ENCODE results near the gene DUOX1. TPM values are rescaled to one million over a fixed set of nuclear protein-coding genes. Genes with fewer than 3 reads are reported as not detected.

The DUOX1 gene
- total RNA-seq, 3 donors from 2014 or later: 0.80 to 7.2 (median 1.6) TPM

GRCh38 chr15:45165536-45165935 lies 35.7 kb downstream of the DUOX1 start:
- Histone ChIP-seq H3K36me3 (no peaks in the 10 kb centered on the region), H3K27me3 (no peaks in the 10 kb centered on the region), H3K9me3 (no peaks in the 10 kb centered on the region), H3K4me3 (no peak overlapping the region), H3K4me1 (no peaks in the 10 kb centered on the region), H3K27ac (peak overlapping the region in 1 of 2 donors; percentile 99)
- TF ChIP-seq POLR2AphosphoS5 (IDR thresholded peaks at IDR 0.05): no peak
- TF ChIP-seq, protein P1, sequence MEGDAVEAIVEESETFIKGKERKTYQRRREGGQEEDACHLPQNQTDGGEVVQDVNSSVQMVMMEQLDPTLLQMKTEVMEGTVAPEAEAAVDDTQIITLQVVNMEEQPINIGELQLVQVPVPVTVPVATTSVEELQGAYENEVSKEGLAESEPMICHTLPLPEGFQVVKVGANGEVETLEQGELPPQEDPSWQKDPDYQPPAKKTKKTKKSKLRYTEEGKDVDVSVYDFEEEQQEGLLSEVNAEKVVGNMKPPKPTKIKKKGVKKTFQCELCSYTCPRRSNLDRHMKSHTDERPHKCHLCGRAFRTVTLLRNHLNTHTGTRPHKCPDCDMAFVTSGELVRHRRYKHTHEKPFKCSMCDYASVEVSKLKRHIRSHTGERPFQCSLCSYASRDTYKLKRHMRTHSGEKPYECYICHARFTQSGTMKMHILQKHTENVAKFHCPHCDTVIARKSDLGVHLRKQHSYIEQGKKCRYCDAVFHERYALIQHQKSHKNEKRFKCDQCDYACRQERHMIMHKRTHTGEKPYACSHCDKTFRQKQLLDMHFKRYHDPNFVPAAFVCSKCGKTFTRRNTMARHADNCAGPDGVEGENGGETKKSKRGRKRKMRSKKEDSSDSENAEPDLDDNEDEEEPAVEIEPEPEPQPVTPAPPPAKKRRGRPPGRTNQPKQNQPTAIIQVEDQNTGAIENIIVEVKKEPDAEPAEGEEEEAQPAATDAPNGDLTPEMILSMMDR (IDR thresholded peaks at IDR 0.05): no peak
- TF ChIP-seq POLR2A (IDR thresholded peaks at IDR 0.05): no peak
- intact Hi-C loops (cut with DNase I; ENCODE audit: low total_unique reads): no loop called here
- DNase-seq (ENCODE audit: low spot score in 2 of 2): no peak

GRCh38 chr15:45166834-45167630 lies 37.2 kb downstream of the DUOX1 start:
- Histone ChIP-seq H3K27me3 (no peaks in the 10 kb centered on the region), H3K9me3 (no peaks in the 10 kb centered on the region), H3K4me1 (no peaks in the 10 kb centered on the region), H3K4me3 (peak overlapping the region; percentile 55 to 92 (median 77)), H3K36me3 (no peaks in the 10 kb centered on the region), H3K27ac (peak overlapping the region; percentile 97 to 99)
- peak; percentile 77 to 83 for DNase-seq (ENCODE audit: low spot score in 2 of 2)
- intact Hi-C loops (cut with DNase I; ENCODE audit: low total_unique reads): no loop called here
- TF ChIP-seq POLR2A (IDR thresholded peaks at IDR 0.05) (peak; percentile 43), POLR2AphosphoS5 (IDR thresholded peaks at IDR 0.05) (no peak)
- TF ChIP-seq, protein P1 (IDR thresholded peaks at IDR 0.05): peak; percentile 64 to 78 (median 65)

DNA sequence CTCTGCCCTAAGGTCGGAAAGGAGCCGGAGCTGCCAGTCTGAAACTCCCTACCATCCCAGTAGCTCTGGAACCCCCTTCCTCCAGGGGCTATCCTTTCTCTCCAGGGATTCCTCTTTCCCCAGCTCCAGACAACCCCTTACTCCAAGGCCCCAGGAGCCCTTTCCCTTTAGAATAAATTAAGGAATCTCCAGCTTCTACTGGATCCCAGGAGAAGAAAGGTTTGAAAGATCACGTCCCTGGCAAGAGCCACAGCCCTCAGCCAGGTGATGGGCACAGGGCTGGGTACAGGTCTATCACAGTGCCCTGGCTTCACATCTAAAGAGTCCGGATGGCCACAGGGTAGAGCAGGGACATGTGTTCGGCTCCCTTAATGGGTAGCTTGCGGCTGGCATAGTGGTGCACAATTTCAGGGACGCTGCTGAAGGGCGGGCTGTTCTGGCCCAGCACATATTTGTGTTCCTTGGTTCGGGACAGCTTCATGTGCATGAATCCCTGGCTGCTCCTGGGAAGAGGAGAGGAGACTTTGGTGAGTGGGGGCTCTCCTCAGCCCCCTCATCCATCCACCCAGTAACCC lies 37.9 kb downstream of the DUOX1 start:
- no peaks in the 10 kb centered on the region for H3K27me3 ChIP-seq
- TF ChIP-seq POLR2AphosphoS5 (IDR thresholded peaks at IDR 0.05) (no peak), POLR2A (IDR thresholded peaks at IDR 0.05) (no peak)
- TF ChIP-seq, protein P1 (IDR thresholded peaks at IDR 0.05): no peak
- H3K9me3 ChIP-seq: no peaks in the 10 kb centered on the region
- no peaks in the 10 kb centered on the region for H3K36me3 ChIP-seq
- H3K27ac ChIP-seq: peak overlapping the region; percentile 97 to 99
- peak overlapping the region; percentile 55 to 92 (median 77) for H3K4me3 ChIP-seq
- DNase-seq (ENCODE audit: low spot score in 2 of 2): no peak
- intact Hi-C loops (cut with DNase I; ENCODE audit: low total_unique reads): no loop called here
- no peaks in the 10 kb centered on the region for H3K4me1 ChIP-seq

DNA sequence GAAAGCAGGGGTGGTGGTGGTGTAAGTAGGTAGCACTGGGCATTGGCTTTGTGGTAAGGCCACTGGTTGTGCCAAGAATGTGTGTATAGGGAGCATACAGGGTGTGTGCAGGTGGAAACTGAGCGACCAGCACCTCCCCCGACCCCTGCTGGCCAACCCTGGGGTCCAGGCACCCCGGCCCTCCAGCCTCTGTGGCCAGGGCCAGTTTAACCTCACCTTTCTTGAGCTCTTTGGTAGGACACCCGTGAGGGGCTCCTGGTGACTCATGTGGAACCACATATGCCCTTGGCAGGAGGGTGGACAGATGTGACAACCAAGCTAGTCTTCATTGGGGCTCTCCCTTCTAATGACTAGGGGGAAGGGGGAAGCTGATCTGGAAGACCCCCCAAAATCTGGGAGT lies 38.5 kb downstream of the DUOX1 start:
- Histone ChIP-seq H3K27me3 (no peaks in the 10 kb centered on the region), H3K9me3 (no peaks in the 10 kb centered on the region), H3K36me3 (no peaks in the 10 kb centered on the region), H3K4me3 (no peak overlapping the region), H3K4me1 (no peaks in the 10 kb centered on the region), H3K27ac (peak overlapping the region; percentile 97 to 99)
- no peak for TF ChIP-seq POLR2A (IDR thresholded peaks at IDR 0.05)
- TF ChIP-seq, protein P1 (IDR thresholded peaks at IDR 0.05): no peak
- no peak for TF ChIP-seq POLR2AphosphoS5 (IDR thresholded peaks at IDR 0.05)
- intact Hi-C loops (cut with DNase I; ENCODE audit: low total_unique reads): no loop called here
- no peak for DNase-seq (ENCODE audit: low spot score in 2 of 2)
